Lower lobe of right lung (tissue), 2 donors: ENCODE measurements around the gene MGAT1. TPM values are rescaled to one million over a fixed set of nuclear protein-coding genes. Genes with fewer than 3 reads are reported as not detected.

Experiments
- ATAC-seq, 2 donors: fragments of 200-7000 bp; cut with Tn5 transposase; one replicate each; pipeline ENCODE4 v1.9.1; 2020 to 2022; ENCODE audit warnings: mild to moderate bottlenecking in 2 of 2, moderate library complexity in 2 of 2
- DNase-seq: peaks from one replicate; pipeline ENCODE4 v3.0.0-alpha.2; 2020
- H3K27ac ChIP-seq: fragments of 200-600 bp; one replicate; pipeline ENCODE4 v1.8.0; 2022
- H3K27me3 ChIP-seq: fragments of 200-600 bp; one replicate; pipeline ENCODE4 v1.8.0; 2022; ENCODE audit warnings: low read depth
- H3K36me3 ChIP-seq: fragments of 200-600 bp; one replicate; pipeline ENCODE4 v1.8.0; 2022; ENCODE audit warnings: mild to moderate bottlenecking
- H3K4me1 ChIP-seq: fragments of 200-600 bp; one replicate; pipeline ENCODE4 v1.8.0; 2022
- H3K4me3 ChIP-seq: fragments of 200-600 bp; one replicate; pipeline ENCODE4 v1.8.0; 2022; ENCODE audit warnings: mild to moderate bottlenecking
- H3K9me3 ChIP-seq: fragments of 200-600 bp; one replicate; pipeline ENCODE4 v1.8.0; 2022
- CTCF ChIP-seq: fragments of 200-600 bp; IDR thresholded peaks from one replicate; pipeline ENCODE4 v1.8.0; 2022; ENCODE audit warnings: antibody characterized with exemption, mild to moderate bottlenecking
- intact Hi-C: fragments of 100-400 bp; cut with DNase I; formaldehyde crosslinking; loops from one replicate; pipeline ENCODE4 v1.11.0; 2022
- total RNA-seq: library from RNA; stranded (reverse); fragmentation: NEBNext Ultra II Directional; extraction: Animal tissue kit (Norgen Biotek cat#: 25700); gene quantifications from one replicate; pipeline ENCODE4 v1.2.1, GENCODE V29; 2021
- donor health status: DM: no; HTN: yes; CAD: no; lungs with severe emphysema.

Gene MGAT1
- total RNA-seq, 1 donor from 2014 or later, result 241 TPM

- Histone ChIP-seq H3K27me3 (no peaks in the 10 kb centered on the region), H3K4me3 (no peak overlapping the region), H3K36me3 (no peaks in the 10 kb centered on the region), H3K9me3 (no peaks in the 10 kb centered on the region), H3K27ac (no peak overlapping the region), H3K4me1 (peaks cover 11% of the 10 kb centered on the region)
- DNase-seq, result no peak
- ATAC-seq, result no peak
- no peak for TF ChIP-seq CTCF
- intact Hi-C loops, result no loop called here
Measured at GRCh38 chr5:180779985-180780610, 22.5 kb downstream of the MGAT1 start.

GRCh38 chr5:180777475-180777874 lies 25.1 kb downstream of the MGAT1 start:
- intact Hi-C loops, result no loop called here
- Histone ChIP-seq H3K9me3 (no peaks in the 10 kb centered on the region), H3K27me3 (no peaks in the 10 kb centered on the region), H3K27ac (no peak overlapping the region), H3K36me3 (no peaks in the 10 kb centered on the region), H3K4me3 (no peak overlapping the region), H3K4me1 (no peaks in the 10 kb centered on the region)
- TF ChIP-seq CTCF, result no peak
- DNase-seq (no peak), ATAC-seq (no peak)

- Histone ChIP-seq H3K9me3 (no peaks in the 10 kb centered on the region), H3K27ac (no peak overlapping the region), H3K36me3 (no peaks in the 10 kb centered on the region), H3K4me1 (no peaks in the 10 kb centered on the region), H3K4me3 (no peak overlapping the region), H3K27me3 (no peaks in the 10 kb centered on the region)
- ATAC-seq (no peak), DNase-seq (no peak)
- intact Hi-C loops, result no loop called here
- TF ChIP-seq CTCF, result no peak
Measured at GRCh38 chr5:180776376-180776775, 26.2 kb downstream of the MGAT1 start.

- H3K27me3 ChIP-seq, result no peaks in the 10 kb centered on the region
- H3K36me3 ChIP-seq, result no peaks in the 10 kb centered on the region
- intact Hi-C loops, result no loop called here
Measured at GRCh38 chr5:180775624-180776023, 27.0 kb downstream of the MGAT1 start.

GRCh38 chr5:180771839-180772238 lies 30.8 kb downstream of the MGAT1 start:
- DNase-seq (no peak), ATAC-seq (no peak)
- no peaks in the 10 kb centered on the region for H3K36me3 ChIP-seq
- no peak overlapping the region for H3K4me3 ChIP-seq
- no peaks in the 10 kb centered on the region for H3K27me3 ChIP-seq
- no peaks in the 10 kb centered on the region for H3K4me1 ChIP-seq
- intact Hi-C loops, result no loop called here
- H3K27ac ChIP-seq, result no peak overlapping the region
- H3K9me3 ChIP-seq, result no peaks in the 10 kb centered on the region
- no peak for TF ChIP-seq CTCF

More at GRCh38 chr5:180775624-180776023, 27.0 kb downstream of the MGAT1 start:
- ATAC-seq, result no peak
- H3K9me3 ChIP-seq, result no peaks in the 10 kb centered on the region
- H3K27ac ChIP-seq, result no peak overlapping the region
- no peak overlapping the region for H3K4me3 ChIP-seq
- TF ChIP-seq CTCF, result no peak
- no peak for DNase-seq
- H3K4me1 ChIP-seq, result no peaks in the 10 kb centered on the region
